Liver (tissue), 3 donors: ENCODE results near the gene SLC25A22.

Source experiments
- ATF3 ChIP-seq: IDR thresholded peaks from 2 replicates; pipeline ENCODE4 v1.6.1; 2016; ENCODE audit warnings: antibody characterized with exemption
- EGR1 ChIP-seq, 2 donors: IDR thresholded peaks; 2 replicates each; pipeline ENCODE4 v1.6.1; 2016 to 2018; ENCODE audit warnings: antibody characterized with exemption in 2 of 2, low read depth in 2 of 2
- FOXA1 ChIP-seq: IDR thresholded peaks from 2 replicates; pipeline ENCODE4 v1.6.1; 2016; ENCODE audit warnings: antibody characterized with exemption
- FOXA2 ChIP-seq: IDR thresholded peaks from 2 replicates; pipeline ENCODE4 v1.6.1; 2016; ENCODE audit warnings: antibody characterized with exemption
- GABPA ChIP-seq, 2 donors: IDR thresholded peaks in 1 of 2; conservative IDR thresholded peaks in 1 of 2; 2 replicates each; pipeline ENCODE4 v1.6.1; 2016; ENCODE audit warnings: antibody characterized with exemption in 2 of 2, mild to moderate bottlenecking in 1 of 2, moderate library complexity in 1 of 2
- HNF4G ChIP-seq: IDR thresholded peaks from 2 replicates; pipeline ENCODE4 v1.6.1; 2016; ENCODE audit warnings: antibody characterized with exemption
- JUND ChIP-seq, 2 donors: IDR thresholded peaks; 2 replicates each; pipeline ENCODE4 v1.6.1; 2016; ENCODE audit warnings: antibody characterized with exemption in 2 of 2
- SP1 ChIP-seq: IDR thresholded peaks from 2 replicates; pipeline ENCODE4 v1.6.1; 2018; ENCODE audit warnings: antibody characterized with exemption, mild to moderate bottlenecking
- TAF1 ChIP-seq: conservative IDR thresholded peaks from 2 replicates; pipeline ENCODE4 v1.6.1; 2016; ENCODE audit warnings: antibody characterized with exemption, mild to moderate bottlenecking
- YY1 ChIP-seq: IDR thresholded peaks from 2 replicates; pipeline ENCODE4 v1.6.1; 2016; ENCODE audit warnings: antibody characterized with exemption, mild to moderate bottlenecking
- ZBTB33 ChIP-seq: IDR thresholded peaks from 2 replicates; pipeline ENCODE4 v1.6.1; 2016; ENCODE audit warnings: antibody characterized with exemption
- TF ChIP-seq, protein P1 (sequence below): fragments of 150-350 bp; IDR thresholded peaks from 2 replicates; pipeline ENCODE4 v1.5.1; 2017; ENCODE audit warnings: improper control_type of control experiment, low read depth, low read length; ENCODE audit not compliant: missing input control
- TF ChIP-seq, protein P2 (sequence below): IDR thresholded peaks from 2 replicates; pipeline ENCODE4 v1.6.1; 2016; ENCODE audit warnings: antibody characterized with exemption, mild to moderate bottlenecking
- TF ChIP-seq, protein P3 (sequence below): IDR thresholded peaks from 2 replicates; pipeline ENCODE4 v1.6.1; 2016; ENCODE audit warnings: antibody characterized with exemption
- donor health status: healthy.
- donor health status: healthy.

GRCh38 chr11:742156-742546, 55.9 kb downstream of the SLC25A22 start:
- TF ChIP-seq, protein P1, sequence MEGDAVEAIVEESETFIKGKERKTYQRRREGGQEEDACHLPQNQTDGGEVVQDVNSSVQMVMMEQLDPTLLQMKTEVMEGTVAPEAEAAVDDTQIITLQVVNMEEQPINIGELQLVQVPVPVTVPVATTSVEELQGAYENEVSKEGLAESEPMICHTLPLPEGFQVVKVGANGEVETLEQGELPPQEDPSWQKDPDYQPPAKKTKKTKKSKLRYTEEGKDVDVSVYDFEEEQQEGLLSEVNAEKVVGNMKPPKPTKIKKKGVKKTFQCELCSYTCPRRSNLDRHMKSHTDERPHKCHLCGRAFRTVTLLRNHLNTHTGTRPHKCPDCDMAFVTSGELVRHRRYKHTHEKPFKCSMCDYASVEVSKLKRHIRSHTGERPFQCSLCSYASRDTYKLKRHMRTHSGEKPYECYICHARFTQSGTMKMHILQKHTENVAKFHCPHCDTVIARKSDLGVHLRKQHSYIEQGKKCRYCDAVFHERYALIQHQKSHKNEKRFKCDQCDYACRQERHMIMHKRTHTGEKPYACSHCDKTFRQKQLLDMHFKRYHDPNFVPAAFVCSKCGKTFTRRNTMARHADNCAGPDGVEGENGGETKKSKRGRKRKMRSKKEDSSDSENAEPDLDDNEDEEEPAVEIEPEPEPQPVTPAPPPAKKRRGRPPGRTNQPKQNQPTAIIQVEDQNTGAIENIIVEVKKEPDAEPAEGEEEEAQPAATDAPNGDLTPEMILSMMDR: no peak
- TF ChIP-seq GABPA (IDR thresholded peaks at IDR 0.05 in 1 of 2, conservative IDR thresholded peaks at IDR 0.05 in 1 of 2): no peak
- TF ChIP-seq EGR1 (IDR thresholded peaks at IDR 0.05; ENCODE audit: low read depth in 2 of 2): no peak
- no peak for TF ChIP-seq SP1
- TF ChIP-seq TAF1: no peak
- no peak for TF ChIP-seq JUND (IDR thresholded peaks at IDR 0.05)
- TF ChIP-seq, protein P2, sequence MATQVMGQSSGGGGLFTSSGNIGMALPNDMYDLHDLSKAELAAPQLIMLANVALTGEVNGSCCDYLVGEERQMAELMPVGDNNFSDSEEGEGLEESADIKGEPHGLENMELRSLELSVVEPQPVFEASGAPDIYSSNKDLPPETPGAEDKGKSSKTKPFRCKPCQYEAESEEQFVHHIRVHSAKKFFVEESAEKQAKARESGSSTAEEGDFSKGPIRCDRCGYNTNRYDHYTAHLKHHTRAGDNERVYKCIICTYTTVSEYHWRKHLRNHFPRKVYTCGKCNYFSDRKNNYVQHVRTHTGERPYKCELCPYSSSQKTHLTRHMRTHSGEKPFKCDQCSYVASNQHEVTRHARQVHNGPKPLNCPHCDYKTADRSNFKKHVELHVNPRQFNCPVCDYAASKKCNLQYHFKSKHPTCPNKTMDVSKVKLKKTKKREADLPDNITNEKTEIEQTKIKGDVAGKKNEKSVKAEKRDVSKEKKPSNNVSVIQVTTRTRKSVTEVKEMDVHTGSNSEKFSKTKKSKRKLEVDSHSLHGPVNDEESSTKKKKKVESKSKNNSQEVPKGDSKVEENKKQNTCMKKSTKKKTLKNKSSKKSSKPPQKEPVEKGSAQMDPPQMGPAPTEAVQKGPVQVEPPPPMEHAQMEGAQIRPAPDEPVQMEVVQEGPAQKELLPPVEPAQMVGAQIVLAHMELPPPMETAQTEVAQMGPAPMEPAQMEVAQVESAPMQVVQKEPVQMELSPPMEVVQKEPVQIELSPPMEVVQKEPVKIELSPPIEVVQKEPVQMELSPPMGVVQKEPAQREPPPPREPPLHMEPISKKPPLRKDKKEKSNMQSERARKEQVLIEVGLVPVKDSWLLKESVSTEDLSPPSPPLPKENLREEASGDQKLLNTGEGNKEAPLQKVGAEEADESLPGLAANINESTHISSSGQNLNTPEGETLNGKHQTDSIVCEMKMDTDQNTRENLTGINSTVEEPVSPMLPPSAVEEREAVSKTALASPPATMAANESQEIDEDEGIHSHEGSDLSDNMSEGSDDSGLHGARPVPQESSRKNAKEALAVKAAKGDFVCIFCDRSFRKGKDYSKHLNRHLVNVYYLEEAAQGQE: no peak
- TF ChIP-seq YY1: no peak
- TF ChIP-seq ZBTB33: no peak
- no peak for TF ChIP-seq ATF3
- no peak for TF ChIP-seq FOXA1
- no peak for TF ChIP-seq HNF4G
- TF ChIP-seq FOXA2: no peak
- TF ChIP-seq, protein P3, sequence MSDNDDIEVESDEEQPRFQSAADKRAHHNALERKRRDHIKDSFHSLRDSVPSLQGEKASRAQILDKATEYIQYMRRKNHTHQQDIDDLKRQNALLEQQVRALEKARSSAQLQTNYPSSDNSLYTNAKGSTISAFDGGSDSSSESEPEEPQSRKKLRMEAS: no peak
